Inflammatory macrophage treated with lipopolysaccharide for 1 hour (primary cell): ENCODE data around the gene IQCF5.
"Not testable (repeated sequence)": the region's sequence is repeated elsewhere in the genome, so short reads cannot be mapped to it uniquely, and the experiment has no call there.

ENCODE experiments used
- DNase-seq, 2 donors: peaks; one replicate each; pipeline ENCODE4 v3.0.0-alpha.2; 2020 to 2022

Gene IQCF5

GRCh38 chr3:51875501-51875900, at the start of gene IQCF5:
TSS of gene IQCF5 (minus strand) at chr3:51875601. CDS start at chr3:51875531, 70 bp downstream.
- DNase-seq, result no peak

GRCh38 chr3:51921081-51921578, 45.7 kb upstream of the IQCF5 start:
- DNase-seq, result no peak

- no peak for DNase-seq
These were observed 41.0 kb upstream of the IQCF5 start for GRCh38 chr3:51916418-51916817.

- no peak for DNase-seq
These were observed 32.6 kb upstream of the IQCF5 start for GRCh38 chr3:51908026-51908425.

GRCh38 chr3:51904034-51904823, 28.8 kb upstream of the IQCF5 start:
- DNase-seq, result no peak

GRCh38 chr3:51902361-51902760, 27.0 kb upstream of the IQCF5 start:
- not testable (repeated sequence) for DNase-seq

- DNase-seq, result not testable (repeated sequence)
These were observed 24.6 kb upstream of the IQCF5 start for GRCh38 chr3:51900043-51900442.

GRCh38 chr3:51897391-51897790, 22.0 kb upstream of the IQCF5 start:
- no peak for DNase-seq

GRCh38 chr3:51896607-51897305, 21.4 kb upstream of the IQCF5 start:
- DNase-seq, result no peak

GRCh38 chr3:51894939-51895338, 19.5 kb upstream of the IQCF5 start:
- no peak for DNase-seq

- no peak for DNase-seq
These were observed 19.0 kb upstream of the IQCF5 start for GRCh38 chr3:51894391-51894790.

GRCh38 chr3:51891242-51892039, 16.0 kb upstream of the IQCF5 start:
- DNase-seq, result no peak

- no peak for DNase-seq
These were observed 13.2 kb upstream of the IQCF5 start for GRCh38 chr3:51888463-51889105.

- DNase-seq, result no peak
These were observed 12.2 kb upstream of the IQCF5 start for GRCh38 chr3:51887620-51888019.

GRCh38 chr3:51886447-51886846, 11.0 kb upstream of the IQCF5 start:
- no peak for DNase-seq

GRCh38 chr3:51879937-51880336, 4.5 kb upstream of the IQCF5 start:
- no peak for DNase-seq

- no peak for DNase-seq
These were observed 785 bp upstream of the IQCF5 start for GRCh38 chr3:51876186-51876585.

GRCh38 chr3:51874889-51875288, 512 bp downstream of the IQCF5 start:
- no peak for DNase-seq

GRCh38 chr3:51874411-51874810, 990 bp downstream of the IQCF5 start:
- no peak for DNase-seq

GRCh38 chr3:51873876-51874275, 1.5 kb downstream of the IQCF5 start:
- DNase-seq, result no peak

- DNase-seq, result no peak
These were observed 2.1 kb downstream of the IQCF5 start for GRCh38 chr3:51873253-51873766.

GRCh38 chr3:51869304-51869703, 6.1 kb downstream of the IQCF5 start:
- no peak for DNase-seq

GRCh38 chr3:51868896-51869295, 6.5 kb downstream of the IQCF5 start:
- DNase-seq, result not testable (repeated sequence)
